ENCODE results near the gene GRHL3. TPM values are rescaled to one million over a fixed set of nuclear protein-coding genes. Genes with fewer than 3 reads are reported as not detected.

GRHL3 gene
- total and polyA plus RNA-seq, 7 donors: 0.23 to 0.63 TPM; not detected in 5

DNA sequence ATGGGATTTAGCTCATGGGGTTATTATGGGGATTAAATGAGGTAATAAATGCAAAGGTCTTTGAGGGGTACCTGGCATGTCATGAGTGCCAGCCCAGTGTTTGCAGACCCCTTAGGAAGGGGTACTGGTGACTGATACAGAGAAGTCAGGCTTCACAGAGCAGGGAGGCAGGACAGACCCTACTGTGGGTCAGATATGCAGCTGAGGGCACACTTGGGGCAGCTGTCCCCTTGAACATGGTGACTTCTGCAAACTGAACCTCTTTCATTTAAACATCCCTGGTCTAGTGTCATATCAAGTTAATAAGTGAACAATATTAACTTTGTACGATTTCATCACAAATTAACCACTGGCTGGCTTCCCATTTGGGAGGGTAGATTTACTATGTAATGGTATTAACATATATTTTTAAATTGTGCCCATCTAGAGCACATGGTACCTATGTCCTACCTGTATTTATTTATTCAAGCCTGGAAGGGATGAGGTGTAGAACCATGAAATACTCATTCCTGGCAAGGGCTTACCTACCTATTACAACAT is 68.5 kb downstream of the GRHL3 start:
- Histone ChIP-seq H3K9me3 (no peaks in the 10 kb centered on the region), H3K4me1 (peaks cover 3 to 19% (median 15%) of the 10 kb centered on the region in 4 donors), H3K36me3 (peaks cover 0 to 11% (median 4%) of the 10 kb centered on the region in 4 donors), H3K4me3 (no peak overlapping the region), H3K27me3 (no peaks in the 10 kb centered on the region), H3K27ac (no peak overlapping the region)
- intact Hi-C loops (cut with DNase I): no loop called here
- no peak for DNase-seq
- TF ChIP-seq POLR2A (IDR thresholded peaks at IDR 0.05) (no peak), POLR2AphosphoS5 (IDR thresholded peaks at IDR 0.05) (no peak), EP300 (IDR thresholded peaks at IDR 0.05) (no peak)
- TF ChIP-seq, protein P1, sequence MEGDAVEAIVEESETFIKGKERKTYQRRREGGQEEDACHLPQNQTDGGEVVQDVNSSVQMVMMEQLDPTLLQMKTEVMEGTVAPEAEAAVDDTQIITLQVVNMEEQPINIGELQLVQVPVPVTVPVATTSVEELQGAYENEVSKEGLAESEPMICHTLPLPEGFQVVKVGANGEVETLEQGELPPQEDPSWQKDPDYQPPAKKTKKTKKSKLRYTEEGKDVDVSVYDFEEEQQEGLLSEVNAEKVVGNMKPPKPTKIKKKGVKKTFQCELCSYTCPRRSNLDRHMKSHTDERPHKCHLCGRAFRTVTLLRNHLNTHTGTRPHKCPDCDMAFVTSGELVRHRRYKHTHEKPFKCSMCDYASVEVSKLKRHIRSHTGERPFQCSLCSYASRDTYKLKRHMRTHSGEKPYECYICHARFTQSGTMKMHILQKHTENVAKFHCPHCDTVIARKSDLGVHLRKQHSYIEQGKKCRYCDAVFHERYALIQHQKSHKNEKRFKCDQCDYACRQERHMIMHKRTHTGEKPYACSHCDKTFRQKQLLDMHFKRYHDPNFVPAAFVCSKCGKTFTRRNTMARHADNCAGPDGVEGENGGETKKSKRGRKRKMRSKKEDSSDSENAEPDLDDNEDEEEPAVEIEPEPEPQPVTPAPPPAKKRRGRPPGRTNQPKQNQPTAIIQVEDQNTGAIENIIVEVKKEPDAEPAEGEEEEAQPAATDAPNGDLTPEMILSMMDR (IDR thresholded peaks at IDR 0.05): no peak
- WGBS, 2 donors: 30 to 67% methylated on average over 1 of the region's 1 CpG

DNA sequence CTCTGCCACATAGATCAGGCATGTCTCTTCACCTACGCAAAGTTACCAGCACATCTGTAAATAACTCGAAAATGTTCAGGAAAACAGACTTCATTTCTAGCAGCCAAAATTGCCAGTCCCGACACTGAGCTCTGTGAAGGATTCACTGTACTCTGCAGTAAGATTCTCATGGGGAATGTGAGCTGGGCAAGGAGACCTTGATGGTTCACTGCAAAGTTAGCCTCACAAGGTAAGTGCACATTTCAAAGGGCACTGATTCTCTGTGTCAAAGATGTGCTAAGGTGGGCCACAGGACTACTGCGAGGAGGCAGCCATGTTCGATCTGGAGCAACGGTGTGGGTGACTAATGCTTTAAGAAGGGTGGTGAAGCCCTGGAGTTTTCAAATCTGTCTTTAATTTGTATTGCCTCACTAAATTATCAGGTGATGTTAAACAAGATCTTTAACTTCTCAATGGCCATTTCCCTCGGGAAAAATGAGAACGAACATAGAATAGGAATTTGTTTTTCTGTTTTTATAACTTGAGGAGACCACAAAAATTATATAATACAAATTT is 69.3 kb downstream of the GRHL3 start:
- TF ChIP-seq EP300 (IDR thresholded peaks at IDR 0.05) (no peak), POLR2A (IDR thresholded peaks at IDR 0.05) (no peak), POLR2AphosphoS5 (IDR thresholded peaks at IDR 0.05) (no peak)
- TF ChIP-seq, protein P1 (IDR thresholded peaks at IDR 0.05): no peak
- intact Hi-C loops (cut with DNase I): no loop called here
- DNase-seq: no peak
- H3K4me1 ChIP-seq: peaks cover 3 to 19% (median 16%) of the 10 kb centered on the region in 4 donors
- no peak overlapping the region for H3K27ac ChIP-seq
- peaks cover 0 to 4% (median 4%) of the 10 kb centered on the region in 4 donors for H3K36me3 ChIP-seq
- H3K4me3 ChIP-seq: no peak overlapping the region
- no peaks in the 10 kb centered on the region for H3K9me3 ChIP-seq
- 91 to 93% methylated on average over 8 of the region's 8 CpGs for WGBS, 2 donors
- no peaks in the 10 kb centered on the region for H3K27me3 ChIP-seq

DNA sequence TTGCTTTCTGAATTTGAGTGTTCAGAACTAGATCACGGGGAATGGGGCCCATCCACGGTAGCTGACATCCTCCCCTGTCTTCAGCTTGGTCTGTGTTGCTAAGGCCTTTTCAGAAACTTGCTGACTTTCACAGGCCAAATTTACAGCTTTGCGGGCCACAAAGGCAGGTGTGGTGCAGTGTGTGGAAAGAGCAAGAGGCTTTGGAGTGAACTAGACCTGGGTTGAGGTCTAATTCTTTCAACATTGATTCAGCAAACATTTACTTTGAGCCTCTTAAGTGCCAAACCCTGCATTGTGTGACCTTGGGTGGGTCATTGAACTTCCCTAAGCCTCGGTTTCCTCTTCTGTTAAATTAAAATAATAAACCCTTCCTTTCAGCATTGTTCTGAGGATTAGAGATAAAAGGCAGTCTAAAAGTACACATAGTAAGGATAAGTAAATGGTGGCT is 70.1 kb downstream of the GRHL3 start:
- H3K27me3 ChIP-seq: no peaks in the 10 kb centered on the region
- H3K4me3 ChIP-seq: no peak overlapping the region
- intact Hi-C loops (cut with DNase I): no loop called here
- peaks cover 0 to 4% (median 2%) of the 10 kb centered on the region in 4 donors for H3K36me3 ChIP-seq
- H3K4me1 ChIP-seq: peaks cover 3 to 27% (median 23%) of the 10 kb centered on the region in 4 donors
- no peaks in the 10 kb centered on the region for H3K9me3 ChIP-seq
- DNase-seq: no peak
- TF ChIP-seq EP300 (IDR thresholded peaks at IDR 0.05): no peak
- TF ChIP-seq, protein P1 (IDR thresholded peaks at IDR 0.05): no peak
- no peak for TF ChIP-seq POLR2AphosphoS5 (IDR thresholded peaks at IDR 0.05)
- TF ChIP-seq POLR2A (IDR thresholded peaks at IDR 0.05): no peak
- H3K27ac ChIP-seq: no peak overlapping the region
- 54 to 79% methylated on average over 4 of the region's 4 CpGs for WGBS, 2 donors

DNA sequence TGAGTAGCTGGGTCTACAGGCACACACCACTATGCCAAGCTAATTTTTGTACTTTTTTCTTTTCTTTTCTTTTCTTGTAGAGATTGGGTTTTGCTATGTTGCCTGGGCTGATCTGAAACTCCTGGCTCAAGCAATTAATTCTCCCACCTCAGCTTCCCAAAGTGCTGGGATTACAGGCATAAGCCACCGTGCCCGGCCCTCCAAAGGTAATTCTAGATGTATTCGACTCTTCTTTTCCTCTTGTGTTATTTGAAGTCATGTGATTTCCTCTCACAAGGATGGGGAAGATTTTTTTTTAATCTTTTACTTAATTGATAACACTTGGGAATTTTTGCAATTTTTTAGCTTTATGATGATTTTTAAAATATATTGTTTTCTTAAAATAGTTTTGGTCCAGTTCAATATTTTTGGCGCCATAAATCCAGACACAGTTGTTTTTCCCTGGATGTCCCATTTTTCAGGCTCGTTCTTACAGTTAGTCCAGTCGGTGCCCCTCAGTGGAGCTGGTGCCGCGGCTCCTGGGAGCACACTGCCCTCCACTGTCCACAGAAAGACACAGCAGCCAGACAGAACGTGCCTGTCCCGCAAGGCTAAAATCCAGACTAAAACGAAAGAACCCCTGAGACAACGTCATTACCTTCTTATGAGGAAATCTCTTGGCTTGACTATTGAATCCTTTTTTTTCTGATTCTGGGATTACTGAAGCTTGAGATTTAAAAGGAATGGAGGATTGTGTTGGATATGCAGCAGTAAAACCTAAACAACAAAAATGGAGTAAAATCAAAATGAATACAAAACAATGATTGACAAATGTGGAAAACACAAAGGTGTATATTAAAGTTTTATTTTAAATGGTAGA is 72.0 kb downstream of the GRHL3 start:
- Histone ChIP-seq H3K27ac (peak overlapping the region; percentile 75 to 84 (median 84)), H3K36me3 (peaks cover 0 to 4% (median 2%) of the 10 kb centered on the region in 4 donors), H3K9me3 (no peaks in the 10 kb centered on the region), H3K4me3 (peak overlapping the region in 2 of 4 donors; percentile 22 to 27), H3K27me3 (no peaks in the 10 kb centered on the region), H3K4me1 (peaks cover 3 to 27% (median 24%) of the 10 kb centered on the region in 4 donors)
- TF ChIP-seq POLR2AphosphoS5 (IDR thresholded peaks at IDR 0.05) (peak in 1 of 4 donors; percentile 25), EP300 (IDR thresholded peaks at IDR 0.05) (no peak), POLR2A (IDR thresholded peaks at IDR 0.05) (no peak)
- TF ChIP-seq, protein P1 (IDR thresholded peaks at IDR 0.05): peak; percentile 91 to 96 (median 92)
- DNase-seq: peak; percentile 93
- WGBS, 2 donors: 17% methylated on average over 12 of the region's 12 CpGs
- intact Hi-C loops (cut with DNase I): loop anchor here (1.0 to 2.0 kb wide), 2 partner anchors 189 to 320 kb away; no protein-coding TSS in a partner anchor
